ENCODE results near the gene SLC39A10.

GRCh38 chr2:195779491-195779890 is 122.5 kb downstream of the SLC39A10 start:
- TF ChIP-seq CTCF (IDR thresholded peaks at IDR 0.05) (no peak), POLR2A (IDR thresholded peaks at IDR 0.05) (no peak), POLR2AphosphoS5 (IDR thresholded peaks at IDR 0.05) (no peak), EP300 (IDR thresholded peaks at IDR 0.05) (no peak)
